WI38 (cell line): ENCODE results near the gene KREMEN2.

Source experiments
- H3K4me3 ChIP-seq: 2 replicates; pipeline ENCODE4 v1.5.1; 2011; ENCODE audit warnings: low read depth, mild to moderate bottlenecking, control low read depth, low read length
- CTCF ChIP-seq: IDR thresholded peaks from 2 replicates; pipeline ENCODE4 v1.5.1; 2012; ENCODE audit warnings: low read depth, mild to moderate bottlenecking, control low read depth, low read length

KREMEN2 gene

GRCh38 chr16:2933136-2933535 lies 30.9 kb upstream of the KREMEN2 start:
- H3K4me3 ChIP-seq: no peak overlapping the region
- TF ChIP-seq CTCF: no peak

GRCh38 chr16:2933701-2934100 lies 30.4 kb upstream of the KREMEN2 start:
- H3K4me3 ChIP-seq: no peak overlapping the region
- TF ChIP-seq CTCF: no peak

- no peak overlapping the region for H3K4me3 ChIP-seq
- TF ChIP-seq CTCF: no peak
Measured at GRCh38 chr16:2934450-2934849, 29.6 kb upstream of the KREMEN2 start.

- H3K4me3 ChIP-seq: no peak overlapping the region
- no peak for TF ChIP-seq CTCF
Measured at GRCh38 chr16:2936436-2937011, 27.6 kb upstream of the KREMEN2 start.

- no peak overlapping the region for H3K4me3 ChIP-seq
- TF ChIP-seq CTCF: no peak
Measured at GRCh38 chr16:2937170-2937569, 26.9 kb upstream of the KREMEN2 start.

GRCh38 chr16:2938206-2938605 lies 25.9 kb upstream of the KREMEN2 start:
- no peak overlapping the region for H3K4me3 ChIP-seq
- no peak for TF ChIP-seq CTCF

GRCh38 chr16:2939968-2940367 lies 24.1 kb upstream of the KREMEN2 start:
- no peak overlapping the region for H3K4me3 ChIP-seq
- no peak for TF ChIP-seq CTCF
